ENCODE data around the gene ANKMY1.

DNA sequence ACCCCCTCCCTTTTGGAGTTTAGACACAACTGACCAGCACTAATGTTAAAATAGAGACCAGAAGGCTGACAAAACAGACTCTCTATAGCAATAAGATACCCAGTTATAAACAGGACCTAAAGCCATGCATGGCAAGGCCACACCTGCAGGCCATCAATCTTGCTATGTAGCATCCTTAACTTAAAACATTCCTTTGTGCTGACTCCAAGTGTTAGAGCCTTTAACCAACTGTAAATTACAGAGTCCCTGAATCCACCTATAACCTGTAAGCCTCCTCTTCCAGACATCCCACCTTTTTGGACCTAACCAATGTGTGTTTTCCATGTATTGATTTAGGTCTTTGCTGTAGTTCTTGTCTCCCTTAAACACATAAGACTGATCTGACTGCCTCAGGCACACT is 17.9 kb downstream of the ANKMY1 start:
- TF ChIP-seq, protein P1, sequence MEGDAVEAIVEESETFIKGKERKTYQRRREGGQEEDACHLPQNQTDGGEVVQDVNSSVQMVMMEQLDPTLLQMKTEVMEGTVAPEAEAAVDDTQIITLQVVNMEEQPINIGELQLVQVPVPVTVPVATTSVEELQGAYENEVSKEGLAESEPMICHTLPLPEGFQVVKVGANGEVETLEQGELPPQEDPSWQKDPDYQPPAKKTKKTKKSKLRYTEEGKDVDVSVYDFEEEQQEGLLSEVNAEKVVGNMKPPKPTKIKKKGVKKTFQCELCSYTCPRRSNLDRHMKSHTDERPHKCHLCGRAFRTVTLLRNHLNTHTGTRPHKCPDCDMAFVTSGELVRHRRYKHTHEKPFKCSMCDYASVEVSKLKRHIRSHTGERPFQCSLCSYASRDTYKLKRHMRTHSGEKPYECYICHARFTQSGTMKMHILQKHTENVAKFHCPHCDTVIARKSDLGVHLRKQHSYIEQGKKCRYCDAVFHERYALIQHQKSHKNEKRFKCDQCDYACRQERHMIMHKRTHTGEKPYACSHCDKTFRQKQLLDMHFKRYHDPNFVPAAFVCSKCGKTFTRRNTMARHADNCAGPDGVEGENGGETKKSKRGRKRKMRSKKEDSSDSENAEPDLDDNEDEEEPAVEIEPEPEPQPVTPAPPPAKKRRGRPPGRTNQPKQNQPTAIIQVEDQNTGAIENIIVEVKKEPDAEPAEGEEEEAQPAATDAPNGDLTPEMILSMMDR (IDR thresholded peaks at IDR 0.05; ENCODE audit: insufficient read depth, low read length, poor library complexity, severe bottlenecking): no peak
- no peak for TF ChIP-seq EZH2phosphoT487 (conservative IDR thresholded peaks at IDR 0.05; ENCODE audit: low read length)

Data from SU-DHL-6 (cell line).